Gastrocnemius medialis (tissue), 4 donors: ENCODE data around the gene DUOXA2.

Source experiments
- CTCF ChIP-seq, 5 experiments: fragments of 450-650 bp in 3 of 5; fragments of 200-600 bp in 2 of 5; sonication (generic) in 2 of 5; IDR thresholded peaks in 4 of 5; conservative IDR thresholded peaks in 1 of 5; 1 replicate in 4 of 5; 2 replicates in 1 of 5; pipeline ENCODE4 v1.5.1; 2016 to 2019; ENCODE audit warnings: antibody characterized with exemption in 5 of 5, mild to moderate bottlenecking in 3 of 5, moderate library complexity in 3 of 5
- POLR2A ChIP-seq, 2 donors: fragments of 450-650 bp; IDR thresholded peaks; one replicate each; pipeline ENCODE4 v1.6.1; 2017; ENCODE audit warnings: antibody characterized with exemption in 2 of 2, mild to moderate bottlenecking in 2 of 2, moderate library complexity in 2 of 2

- TF ChIP-seq CTCF (IDR thresholded peaks at IDR 0.05 in 4 of 5, conservative IDR thresholded peaks at IDR 0.05 in 1 of 5) (no peak), POLR2A (IDR thresholded peaks at IDR 0.05) (no peak)
Measured at GRCh38 chr15:45112591-45113379, 1.3 kb upstream of the DUOXA2 start.
